Aorta (tissue), 5 donors: ENCODE results near the gene SMIM45.
"Not testable (repeated sequence)": the region's sequence is repeated elsewhere in the genome, so short reads cannot be mapped to it uniquely, and the experiment has no call there.

Experiments
- ATAC-seq: fragments of 200-7000 bp; cut with Tn5 transposase; one replicate; pipeline ENCODE4 v1.9.1; 2022; ENCODE audit warnings: moderate library complexity; ENCODE audit not compliant: low FRiP score
- DNase-seq, 2 donors: peaks; one replicate each; pipeline ENCODE4 v3.0.0-alpha.2; 2020
- H3K27ac ChIP-seq, 2 donors: one replicate each; pipeline ENCODE4 v1.5.1; 2013; ENCODE audit warnings: low read length in 2 of 2, mild to moderate bottlenecking in 2 of 2, moderate library complexity in 2 of 2, control low read depth in 1 of 2, inconsistent platforms in 1 of 2, low read depth in 1 of 2
- H3K27me3 ChIP-seq, 2 donors: one replicate each; pipeline ENCODE4 v1.6.1; 2013; ENCODE audit warnings: control low read depth in 1 of 2, low read length in 1 of 2, mild to moderate bottlenecking in 1 of 2, moderate library complexity in 1 of 2; ENCODE audit not compliant: insufficient read depth in 2 of 2, control insufficient read depth in 1 of 2
- H3K36me3 ChIP-seq, 2 donors: one replicate each; pipeline ENCODE4 v1.6.1; 2013; ENCODE audit warnings: control low read depth in 1 of 2, low read length in 1 of 2, mild to moderate bottlenecking in 1 of 2; ENCODE audit not compliant: insufficient read depth in 2 of 2, control insufficient read depth in 1 of 2
- H3K4me1 ChIP-seq, 2 donors: one replicate each; pipeline ENCODE4 v1.6.1; 2013; ENCODE audit warnings: low read length in 2 of 2, control low read depth in 1 of 2, mild to moderate bottlenecking in 1 of 2, moderate library complexity in 1 of 2; ENCODE audit not compliant: insufficient read depth in 2 of 2, control insufficient read depth in 1 of 2
- H3K4me3 ChIP-seq, 2 donors: one replicate each; pipeline ENCODE4 v1.5.1; 2013; ENCODE audit warnings: low read length in 2 of 2, control low read depth in 1 of 2, mild to moderate bottlenecking in 1 of 2
- H3K9me3 ChIP-seq: one replicate; pipeline ENCODE4 v1.6.1; 2013; ENCODE audit warnings: mild to moderate bottlenecking, low read length; ENCODE audit not compliant: control insufficient read depth
- WGBS, 2 donors: extraction: QIAGEN DNeasy Blood & Tissue Kit; methylation state at CpG; one replicate each; pipeline ENCODE4 v1.1.7; 2013; 5-methylcytosine and 5-hydroxymethylcytosine counted together
- intact Hi-C, 2 donors: fragments of 100-400 bp; cut with DNase I; formaldehyde crosslinking; loops; one replicate each; pipeline versions ENCODE4 v1.14.2 to v1.15.0; 2022
- donor health status: healthy with polysubstance abuse.
- donor health status: Bipolar disorder and iron deficiency.
- donor health status: DM: no; HTN: no; CAD: no.
- donor health status: DM: no; HTN: no; CAD: no.
- donor health status: DM: yes; HTN: yes; CAD: no.

Gene SMIM45

GRCh38 chr22:41943661-41944209 is 8.2 kb upstream of the SMIM45 start:
- Histone ChIP-seq H3K27ac (no peak overlapping the region), H3K9me3 (no peaks in the 10 kb centered on the region), H3K4me3 (no peak overlapping the region), H3K27me3 (no peaks in the 10 kb centered on the region), H3K4me1 (no peaks in the 10 kb centered on the region), H3K36me3 (no peaks in the 10 kb centered on the region)
- ATAC-seq (no peak), DNase-seq (no peak)
- WGBS, 2 donors = 77 to 78% methylated on average over 9 of the region's 9 CpGs
- intact Hi-C loops = loop anchor here (5.0 kb wide), 1 partner anchor 121 kb away; no protein-coding TSS in a partner anchor

DNA sequence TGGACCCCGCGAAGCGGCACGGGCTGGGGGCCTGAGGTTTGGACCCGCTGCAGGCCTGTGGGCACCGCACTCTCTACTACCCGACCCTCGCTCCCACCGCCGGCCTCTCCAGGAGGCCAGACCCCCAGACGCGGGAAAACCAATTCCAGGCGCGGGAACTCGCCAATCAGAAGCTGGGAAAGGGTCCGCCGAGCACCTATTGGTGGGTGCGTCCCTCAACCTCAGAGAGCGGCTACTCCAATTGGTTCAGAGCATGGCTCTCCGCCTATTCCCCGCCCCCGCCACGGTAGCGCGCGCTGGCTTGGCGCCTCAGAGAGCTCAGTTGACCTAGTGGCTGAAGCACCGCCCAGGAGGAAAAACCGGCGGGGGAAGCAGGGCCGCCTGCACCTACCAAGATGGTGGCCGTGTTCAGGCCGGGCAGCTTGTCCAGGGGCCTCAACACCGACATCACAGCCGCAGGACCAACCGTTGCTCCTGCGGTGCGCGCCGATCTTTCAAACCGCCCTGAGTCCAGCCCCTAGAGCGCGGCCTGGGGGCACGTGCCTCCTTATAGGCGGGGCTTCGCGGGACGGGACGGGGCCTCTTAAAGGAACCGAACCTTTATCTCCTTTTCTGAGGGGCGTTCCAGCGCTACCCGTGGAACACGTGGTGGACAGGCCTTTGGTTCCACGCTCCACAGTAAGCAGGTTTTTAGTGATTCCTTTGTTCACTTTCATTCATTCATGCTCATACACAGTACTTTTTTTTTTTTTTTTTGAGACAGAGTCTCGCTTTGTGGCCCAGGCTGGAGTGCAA is 5.1 kb upstream of the SMIM45 start, which contains the start of gene CENPM:
CENPM (minus strand) TSS at position 524 of the 795 bp plus-strand sequence; CDS start at position 448, 76 bp downstream.
- WGBS, 2 donors = 1 to 2% methylated on average over 50 to 56 of the region's 56 CpGs
- ATAC-seq = peak; percentile 96
- H3K4me1 ChIP-seq = no peaks in the 10 kb centered on the region
- H3K27ac ChIP-seq = no peak within 1 kb of the TSS
- H3K4me3 ChIP-seq = peak within 1 kb of the TSS; percentile 11 to 16
- H3K27me3 ChIP-seq = no peaks in the 10 kb centered on the region
- intact Hi-C loops = no loop called here
- H3K9me3 ChIP-seq = no peaks in the 10 kb centered on the region
- H3K36me3 ChIP-seq = no peaks in the 10 kb centered on the region
- DNase-seq = peak; percentile 93 to 97

DNA sequence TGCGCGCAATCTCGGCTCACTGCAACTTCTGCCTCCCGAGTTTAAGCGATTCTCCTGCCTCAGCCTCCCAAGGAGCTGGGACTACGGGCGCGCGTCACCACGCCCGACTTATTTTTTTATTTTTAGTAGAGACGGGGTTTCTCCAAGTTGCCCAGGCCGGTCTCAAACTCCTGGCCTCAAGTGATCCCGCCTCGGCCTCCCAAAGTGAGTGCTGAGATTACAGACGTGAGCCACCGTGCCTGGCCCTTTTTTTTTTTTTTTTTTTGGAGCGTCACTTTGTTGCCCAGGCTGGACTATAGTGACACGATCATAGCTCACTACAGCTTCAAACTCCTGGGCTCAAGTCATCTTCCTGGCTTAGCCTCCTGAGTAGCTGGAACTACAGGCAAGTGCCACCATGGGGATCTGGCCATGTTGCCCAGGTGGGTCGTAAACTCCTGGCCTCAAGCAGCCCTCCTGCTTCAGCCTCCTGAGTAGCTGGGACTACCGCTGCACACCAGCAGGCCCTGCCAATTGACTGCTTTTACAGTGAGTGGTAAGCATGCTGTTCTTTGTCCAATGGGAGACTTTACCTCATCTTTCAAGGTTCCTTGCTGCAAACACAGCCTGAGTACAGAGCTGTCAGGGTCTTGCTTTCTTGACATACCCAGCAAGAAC is 4.4 kb upstream of the SMIM45 start:
- H3K9me3 ChIP-seq = no peaks in the 10 kb centered on the region
- no peak for ATAC-seq
- intact Hi-C loops = no loop called here
- no peak overlapping the region for H3K27ac ChIP-seq
- H3K27me3 ChIP-seq = no peaks in the 10 kb centered on the region
- DNase-seq = no peak
- H3K4me3 ChIP-seq = no peak overlapping the region
- no peaks in the 10 kb centered on the region for H3K36me3 ChIP-seq
- WGBS, 2 donors = 69 to 70% methylated on average over 20 to 21 of the region's 21 CpGs
- H3K4me1 ChIP-seq = no peaks in the 10 kb centered on the region

GRCh38 chr22:41948142-41948541 is 3.8 kb upstream of the SMIM45 start:
- DNase-seq (no peak), ATAC-seq (no peak)
- intact Hi-C loops = no loop called here
- H3K27me3 ChIP-seq = no peaks in the 10 kb centered on the region
- H3K4me3 ChIP-seq = no peak overlapping the region
- no peaks in the 10 kb centered on the region for H3K4me1 ChIP-seq
- WGBS, 2 donors = 88 to 91% methylated on average over 2 of the region's 2 CpGs
- H3K36me3 ChIP-seq = no peaks in the 10 kb centered on the region
- no peak overlapping the region for H3K27ac ChIP-seq
- H3K9me3 ChIP-seq = no peaks in the 10 kb centered on the region

GRCh38 chr22:41948928-41949296 is 3.0 kb upstream of the SMIM45 start:
- H3K9me3 ChIP-seq, H3K27ac ChIP-seq, intact Hi-C loops, H3K4me1 ChIP-seq, H3K27me3 ChIP-seq, H3K4me3 ChIP-seq, DNase-seq, H3K36me3 ChIP-seq, ATAC-seq: not testable (repeated sequence)
- 85 to 86% methylated on average over 8 of the region's 8 CpGs for WGBS, 2 donors

DNA sequence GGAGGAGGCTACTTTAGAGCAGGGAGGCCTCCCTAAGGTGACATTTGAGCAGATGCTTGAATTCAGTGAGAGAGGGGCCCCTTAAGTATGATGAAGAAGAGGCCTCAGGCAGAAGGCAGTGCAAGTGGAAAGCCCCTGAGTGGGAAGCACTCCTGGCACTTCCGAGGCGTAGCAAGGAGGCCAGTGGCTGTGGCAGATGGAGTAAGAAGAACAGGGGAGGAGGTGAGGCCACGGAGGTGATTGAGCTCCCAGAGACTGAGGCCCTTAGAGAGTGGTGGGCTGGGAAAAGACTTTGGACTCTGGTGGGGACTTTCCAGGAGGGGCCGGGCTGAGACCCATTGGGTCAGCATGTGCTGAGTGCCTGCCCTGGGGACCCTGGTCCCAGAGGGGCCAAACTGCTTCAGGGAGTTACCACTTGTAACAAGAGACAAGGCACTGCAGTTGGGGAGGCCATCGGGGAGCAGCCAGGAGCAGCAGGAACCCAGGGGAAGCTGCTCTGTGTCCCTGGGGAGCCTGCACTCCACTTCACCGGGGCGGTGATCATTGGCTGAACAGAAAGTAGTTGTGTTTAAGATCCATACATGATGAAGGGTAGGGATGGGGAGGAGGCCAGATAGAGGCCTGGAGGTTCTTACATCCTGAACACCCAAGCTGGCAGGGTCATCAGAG is 2.5 kb upstream of the SMIM45 start:
- 91 to 94% methylated on average over 7 of the region's 7 CpGs for WGBS, 2 donors
- no peak overlapping the region for H3K4me3 ChIP-seq
- H3K9me3 ChIP-seq = no peaks in the 10 kb centered on the region
- DNase-seq = no peak
- no peaks in the 10 kb centered on the region for H3K27me3 ChIP-seq
- no peaks in the 10 kb centered on the region for H3K4me1 ChIP-seq
- H3K36me3 ChIP-seq = no peaks in the 10 kb centered on the region
- ATAC-seq = no peak
- intact Hi-C loops = no loop called here
- H3K27ac ChIP-seq = no peak overlapping the region

- no peak for ATAC-seq
- no peak overlapping the region for H3K27ac ChIP-seq
- no peaks in the 10 kb centered on the region for H3K9me3 ChIP-seq
- H3K4me1 ChIP-seq = no peaks in the 10 kb centered on the region
- no peaks in the 10 kb centered on the region for H3K27me3 ChIP-seq
- DNase-seq = no peak
- no peak overlapping the region for H3K4me3 ChIP-seq
- no peaks in the 10 kb centered on the region for H3K36me3 ChIP-seq
- intact Hi-C loops = no loop called here
- 84 to 91% methylated on average over 2 of the region's 2 CpGs for WGBS, 2 donors
Measured at GRCh38 chr22:41952713-41953112, 763 bp downstream of the SMIM45 start.

- Histone ChIP-seq H3K27ac (no peak overlapping the region), H3K9me3 (no peaks in the 10 kb centered on the region), H3K27me3 (no peaks in the 10 kb centered on the region), H3K4me1 (no peaks in the 10 kb centered on the region), H3K4me3 (no peak overlapping the region), H3K36me3 (no peaks in the 10 kb centered on the region)
- 51 to 67% methylated on average over 17 to 23 of the region's 23 CpGs for WGBS, 2 donors
- ATAC-seq (no peak), DNase-seq (no peak)
- intact Hi-C loops = no loop called here
Measured at GRCh38 chr22:41957941-41958556, 6.1 kb downstream of the SMIM45 start.
